ENCODE results near the gene CERS6. TPM values are rescaled to one million over a fixed set of nuclear protein-coding genes. Genes with fewer than 3 reads are reported as not detected.

CERS6 gene
- total and polyA plus RNA-seq, 2 experiments from 2014 or later: 7.4 to 35.0 TPM

GRCh38 chr2:168526641-168527040 is 70.6 kb downstream of the CERS6 start:
- Histone ChIP-seq H3K4me2 (peak overlapping the region; percentile 6; the same call in 1 of the 2 replicates), H3K4me1 (ENCODE audit: insufficient read depth) (peaks cover 25% of the 10 kb centered on the region), H2AFZ (no peak overlapping the region), H3K4me3 (no peak overlapping the region), H3K27ac (ENCODE audit: low read depth) (no peak overlapping the region), H4K20me1 (replicated peaks; ENCODE audit: insufficient read depth) (0 out of 2 replicates have a peak, but pooled peaks cover 5% of the 10 kb centered on the region), H3K79me2 (replicated peaks; ENCODE audit: insufficient read depth) (peaks cover 94% of the 10 kb centered on the region), H3K9me2 (ENCODE audit: insufficient read depth) (no peaks in the 10 kb centered on the region; the same call in 1 of the 2 replicates), H3K36me3 (ENCODE audit: insufficient read depth) (no peaks in the 10 kb centered on the region), H3F3A (replicated peaks; ENCODE audit: low read depth) (no peaks in the 10 kb centered on the region), H3K27me3 (ENCODE audit: insufficient read depth) (no peaks in the 10 kb centered on the region)
- H3K27ac Mint-ChIP-seq: 0 out of 2 replicates have a peak overlapping the region, but pooled peaks have one; percentile 54
- H3K4me3 Mint-ChIP-seq: no peak overlapping the region
- DNase-seq (ENCODE audit: low spot score): no peak
- no peaks in the 10 kb centered on the region for H3K36me3 Mint-ChIP-seq (ENCODE audit: low read depth)
- peaks cover 45% of the 10 kb centered on the region for H3K4me1 Mint-ChIP-seq
- TF ChIP-seq CREB1 (CRISPR knock-in tag; IDR thresholded peaks at IDR 0.05; ENCODE audit: low read depth) (no peak), ZNF331 (CRISPR knock-in tag; IDR thresholded peaks at IDR 0.05; ENCODE audit: low read depth) (no peak), ZNF462 (CRISPR knock-in tag; IDR thresholded peaks at IDR 0.05) (no peak), NANOG (IDR thresholded peaks at IDR 0.05; ENCODE audit: borderline replicate concordance) (no peak), JUNB (IDR thresholded peaks at IDR 0.05; ENCODE audit: unreplicated experiment) (no peak), EZH2 (IDR thresholded peaks at IDR 0.05; ENCODE audit: low read depth, unreplicated experiment) (no peak), EZH2phosphoT487 (IDR thresholded peaks at IDR 0.05; ENCODE audit: unreplicated experiment) (no peak), POLR2AphosphoS5 (IDR thresholded peaks at IDR 0.05; ENCODE audit: low read depth) (no peak), CTCF (conservative IDR thresholded peaks at IDR 0.05; ENCODE audit: low read depth in 2 of 2) (no peak), STAT1 (IDR thresholded peaks at IDR 0.05; ENCODE audit: unreplicated experiment) (no peak), ETS1 (IDR thresholded peaks at IDR 0.05) (no peak), REST (IDR thresholded peaks at IDR 0.05; ENCODE audit: unreplicated experiment) (no peak), ZNF114 (CRISPR knock-in tag; IDR thresholded peaks at IDR 0.05) (no peak)
- H3K27me3 Mint-ChIP-seq (ENCODE audit: insufficient read depth, low read depth, poor library complexity): no peaks in the 10 kb centered on the region
- no peak for ATAC-seq
- H3K9me3 Mint-ChIP-seq: no peaks in the 10 kb centered on the region
